Thyroid gland (tissue), 4 donors: ENCODE results near the gene UNKL.

Experiments used
- POLR2A ChIP-seq, 2 donors: fragments of 450-650 bp; IDR thresholded peaks; one replicate each; pipeline ENCODE4 v1.6.1; 2017; ENCODE audit warnings: antibody characterized with exemption in 2 of 2, mild to moderate bottlenecking in 2 of 2, moderate library complexity in 1 of 2
- TF ChIP-seq, protein P1 (sequence below), 6 experiments: fragments of 200-600 bp in 3 of 6; fragments of 450-650 bp in 3 of 6; sonication (generic) in 3 of 6; IDR thresholded peaks; one replicate each; pipeline ENCODE4 v1.5.1; 2016 to 2019; ENCODE audit warnings: antibody characterized with exemption in 6 of 6, mild to moderate bottlenecking in 2 of 6, inconsistent platforms in 1 of 6, moderate library complexity in 1 of 6

GRCh38 chr16:1416521-1416941, 2.0 kb upstream of the UNKL start:
- TF ChIP-seq, protein P1, sequence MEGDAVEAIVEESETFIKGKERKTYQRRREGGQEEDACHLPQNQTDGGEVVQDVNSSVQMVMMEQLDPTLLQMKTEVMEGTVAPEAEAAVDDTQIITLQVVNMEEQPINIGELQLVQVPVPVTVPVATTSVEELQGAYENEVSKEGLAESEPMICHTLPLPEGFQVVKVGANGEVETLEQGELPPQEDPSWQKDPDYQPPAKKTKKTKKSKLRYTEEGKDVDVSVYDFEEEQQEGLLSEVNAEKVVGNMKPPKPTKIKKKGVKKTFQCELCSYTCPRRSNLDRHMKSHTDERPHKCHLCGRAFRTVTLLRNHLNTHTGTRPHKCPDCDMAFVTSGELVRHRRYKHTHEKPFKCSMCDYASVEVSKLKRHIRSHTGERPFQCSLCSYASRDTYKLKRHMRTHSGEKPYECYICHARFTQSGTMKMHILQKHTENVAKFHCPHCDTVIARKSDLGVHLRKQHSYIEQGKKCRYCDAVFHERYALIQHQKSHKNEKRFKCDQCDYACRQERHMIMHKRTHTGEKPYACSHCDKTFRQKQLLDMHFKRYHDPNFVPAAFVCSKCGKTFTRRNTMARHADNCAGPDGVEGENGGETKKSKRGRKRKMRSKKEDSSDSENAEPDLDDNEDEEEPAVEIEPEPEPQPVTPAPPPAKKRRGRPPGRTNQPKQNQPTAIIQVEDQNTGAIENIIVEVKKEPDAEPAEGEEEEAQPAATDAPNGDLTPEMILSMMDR (IDR thresholded peaks at IDR 0.05) = no peak
- no peak for TF ChIP-seq POLR2A (IDR thresholded peaks at IDR 0.05)
